ENCODE results near the gene NPLOC4. TPM values are rescaled to one million over a fixed set of nuclear protein-coding genes. Genes with fewer than 3 reads are reported as not detected.

NPLOC4 gene
- total and polyA plus RNA-seq, 4 donors = 30.1 to 98.0 (median 51.3) TPM

DNA sequence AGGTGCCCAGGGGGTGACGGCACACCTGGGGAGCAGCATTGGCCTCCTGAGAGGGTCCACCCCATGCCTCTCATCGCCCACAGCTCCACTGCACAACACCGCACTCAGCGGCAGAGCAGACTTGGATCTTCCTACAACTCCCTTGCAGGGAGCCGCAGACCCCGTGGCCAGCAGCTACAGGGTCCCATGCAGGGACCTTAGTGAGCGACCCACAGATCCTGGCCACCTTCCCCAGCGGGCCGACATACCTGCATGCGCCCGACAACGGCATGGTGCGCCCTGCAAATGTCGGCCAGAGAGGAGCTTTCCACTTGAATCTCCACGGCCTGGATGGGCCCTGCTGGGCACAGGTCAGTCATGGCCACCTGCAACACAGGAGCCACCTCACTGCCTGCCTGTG, 93.2 kb downstream of the NPLOC4 start:
- Histone ChIP-seq H3K4me1 (ENCODE audit: control insufficient read depth in 5 of 5, insufficient read depth in 5 of 5, low read length in 5 of 5) (no peaks in the 10 kb centered on the region), H3K36me3 (ENCODE audit: control insufficient read depth in 4 of 4, insufficient read depth in 4 of 4, low read length in 4 of 4) (peaks cover 8 to 82% (median 17%) of the 10 kb centered on the region in 4 donors), H3K4me3 (no peak overlapping the region), H3K9me3 (ENCODE audit: control insufficient read depth in 4 of 4, insufficient read depth in 3 of 4, low read length in 3 of 4) (peaks cover 0 to 6% (median 0%) of the 10 kb centered on the region in 4 donors), H3K27ac (ENCODE audit: low read depth in 1 of 2, low read length in 1 of 2) (no peak overlapping the region), H3K9ac (ENCODE audit: insufficient read depth in 1 of 2, low read length in 2 of 2) (no peak overlapping the region), H3K27me3 (ENCODE audit: control insufficient read depth in 3 of 3, insufficient read depth in 3 of 3, low read length in 2 of 3) (no peaks in the 10 kb centered on the region)
- 94 to 98% methylated on average over 15 of the region's 15 CpGs for WGBS, 2 donors
- TF ChIP-seq, protein P1, sequence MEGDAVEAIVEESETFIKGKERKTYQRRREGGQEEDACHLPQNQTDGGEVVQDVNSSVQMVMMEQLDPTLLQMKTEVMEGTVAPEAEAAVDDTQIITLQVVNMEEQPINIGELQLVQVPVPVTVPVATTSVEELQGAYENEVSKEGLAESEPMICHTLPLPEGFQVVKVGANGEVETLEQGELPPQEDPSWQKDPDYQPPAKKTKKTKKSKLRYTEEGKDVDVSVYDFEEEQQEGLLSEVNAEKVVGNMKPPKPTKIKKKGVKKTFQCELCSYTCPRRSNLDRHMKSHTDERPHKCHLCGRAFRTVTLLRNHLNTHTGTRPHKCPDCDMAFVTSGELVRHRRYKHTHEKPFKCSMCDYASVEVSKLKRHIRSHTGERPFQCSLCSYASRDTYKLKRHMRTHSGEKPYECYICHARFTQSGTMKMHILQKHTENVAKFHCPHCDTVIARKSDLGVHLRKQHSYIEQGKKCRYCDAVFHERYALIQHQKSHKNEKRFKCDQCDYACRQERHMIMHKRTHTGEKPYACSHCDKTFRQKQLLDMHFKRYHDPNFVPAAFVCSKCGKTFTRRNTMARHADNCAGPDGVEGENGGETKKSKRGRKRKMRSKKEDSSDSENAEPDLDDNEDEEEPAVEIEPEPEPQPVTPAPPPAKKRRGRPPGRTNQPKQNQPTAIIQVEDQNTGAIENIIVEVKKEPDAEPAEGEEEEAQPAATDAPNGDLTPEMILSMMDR (IDR thresholded peaks at IDR 0.05; ENCODE audit: control extremely low read depth, extremely low read depth) = no peak
- ATAC-seq (ENCODE audit: insufficient read depth, low FRiP score) = no peak
- no peak for DNase-seq

DNA sequence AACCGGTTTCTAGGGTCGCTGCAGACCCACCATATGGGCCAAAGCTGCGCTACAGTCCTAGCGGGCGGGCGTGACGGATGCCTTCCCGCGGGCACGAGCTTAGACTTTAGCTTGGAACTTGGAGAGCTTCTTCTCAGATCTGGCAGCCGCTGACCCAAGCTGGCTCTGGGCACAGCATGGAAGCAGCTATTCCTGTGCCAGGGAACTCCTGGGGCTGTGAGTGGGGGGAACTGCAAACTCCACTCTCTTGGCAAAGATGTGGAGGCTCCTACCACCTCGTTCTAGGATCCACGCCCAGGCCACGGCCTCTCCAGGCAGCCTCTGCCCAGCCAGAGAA, 93.6 kb downstream of the NPLOC4 start:
- no peak overlapping the region for H3K9ac ChIP-seq (ENCODE audit: insufficient read depth in 1 of 2, low read length in 2 of 2)
- 93 to 96% methylated on average over 14 of the region's 14 CpGs for WGBS, 2 donors
- H3K4me1 ChIP-seq (ENCODE audit: control insufficient read depth in 5 of 5, insufficient read depth in 5 of 5, low read length in 5 of 5) = no peaks in the 10 kb centered on the region
- DNase-seq = no peak
- H3K27ac ChIP-seq (ENCODE audit: low read depth in 1 of 2, low read length in 1 of 2) = no peak overlapping the region
- peaks cover 0 to 6% (median 0%) of the 10 kb centered on the region in 4 donors for H3K9me3 ChIP-seq (ENCODE audit: control insufficient read depth in 4 of 4, insufficient read depth in 3 of 4, low read length in 3 of 4)
- H3K36me3 ChIP-seq (ENCODE audit: control insufficient read depth in 4 of 4, insufficient read depth in 4 of 4, low read length in 4 of 4) = peaks cover 8 to 85% (median 17%) of the 10 kb centered on the region in 4 donors
- H3K4me3 ChIP-seq = no peak overlapping the region
- no peaks in the 10 kb centered on the region for H3K27me3 ChIP-seq (ENCODE audit: control insufficient read depth in 3 of 3, insufficient read depth in 3 of 3, low read length in 2 of 3)
- TF ChIP-seq, protein P1 (IDR thresholded peaks at IDR 0.05; ENCODE audit: control extremely low read depth, extremely low read depth) = no peak
- ATAC-seq (ENCODE audit: insufficient read depth, low FRiP score) = no peak

- WGBS, 2 donors = 92 to 93% methylated on average over 15 of the region's 15 CpGs
Observed at GRCh38 chr17:81542431-81543338, 94.2 kb downstream of the NPLOC4 start.

More at GRCh38 chr17:81542431-81543338, 94.2 kb downstream of the NPLOC4 start:
- TF ChIP-seq, protein P1 (IDR thresholded peaks at IDR 0.05; ENCODE audit: control extremely low read depth, extremely low read depth) = no peak
- Histone ChIP-seq H3K4me1 (ENCODE audit: control insufficient read depth in 5 of 5, insufficient read depth in 5 of 5, low read length in 5 of 5) (peaks cover 0 to under 1% (median 0%) of the 10 kb centered on the region in 5 donors), H3K4me3 (no peak overlapping the region), H3K27ac (ENCODE audit: low read depth in 1 of 2, low read length in 1 of 2) (no peak overlapping the region), H3K36me3 (ENCODE audit: control insufficient read depth in 4 of 4, insufficient read depth in 4 of 4, low read length in 4 of 4) (peaks cover 8 to 80% (median 16%) of the 10 kb centered on the region in 4 donors), H3K27me3 (ENCODE audit: control insufficient read depth in 3 of 3, insufficient read depth in 3 of 3, low read length in 2 of 3) (no peaks in the 10 kb centered on the region), H3K9me3 (ENCODE audit: control insufficient read depth in 4 of 4, insufficient read depth in 3 of 4, low read length in 3 of 4) (peaks cover 0 to 8% (median 0%) of the 10 kb centered on the region in 4 donors), H3K9ac (ENCODE audit: insufficient read depth in 1 of 2, low read length in 2 of 2) (no peak overlapping the region)
- ATAC-seq (ENCODE audit: insufficient read depth, low FRiP score) (no peak), DNase-seq (no peak)

Data from lung (tissue), 12 donors.